GM12878 (cell line): ENCODE results near the gene HECTD2.

Experiments
- ASH2L ChIP-seq: fragments of 300-600, 200-600 bp; sonication (generic); IDR thresholded peaks from 2 replicates; pipeline ENCODE4 v1.6.1; 2017; ENCODE audit warnings: low read depth, mild to moderate bottlenecking, borderline replicate concordance
- BHLHE40 ChIP-seq, 2 experiments: fragments of 450-650 bp in 1 of 2; IDR thresholded peaks; 2 replicates each; pipeline ENCODE4 v1.6.1; 2011 to 2017; ENCODE audit warnings: low read depth in 2 of 2, borderline replicate concordance in 1 of 2, improper control_type of control experiment in 1 of 2, low read length in 1 of 2, mild to moderate bottlenecking in 1 of 2
- CHD1 ChIP-seq: IDR thresholded peaks from 2 replicates; pipeline ENCODE4 v1.6.1; 2012; ENCODE audit warnings: low read depth, low read length, improper control_type of control experiment
- ESRRA ChIP-seq: IDR thresholded peaks from 2 replicates; pipeline ENCODE4 v1.6.1; 2012; ENCODE audit warnings: mild to moderate bottlenecking, low read length, improper control_type of control experiment
- GABPA ChIP-seq: IDR thresholded peaks from 2 replicates; pipeline ENCODE4 v1.6.1; 2014; ENCODE audit warnings: antibody characterized with exemption, low read depth, mild to moderate bottlenecking, inconsistent platforms
- POLR2AphosphoS5 ChIP-seq: IDR thresholded peaks from 2 replicates; pipeline ENCODE4 v1.6.1; 2011; ENCODE audit warnings: mild to moderate bottlenecking, low read length, inconsistent platforms
- RAD51 ChIP-seq: fragments of 450-650 bp; IDR thresholded peaks from 2 replicates; pipeline ENCODE4 v1.6.1; 2016; ENCODE audit warnings: moderate library complexity, mild to moderate bottlenecking, inconsistent platforms
- SREBF2 ChIP-seq: IDR thresholded peaks from 2 replicates; pipeline ENCODE4 v1.6.1; 2012; ENCODE audit warnings: mild to moderate bottlenecking, low read length
- TF ChIP-seq, protein P1 (sequence below), 3 experiments: IDR thresholded peaks in 2 of 3; conservative IDR thresholded peaks in 1 of 3; 2 replicates each; pipeline ENCODE4 v1.5.1; 2011; ENCODE audit warnings: low read depth in 3 of 3, low read length in 3 of 3, mild to moderate bottlenecking in 3 of 3, control low read depth in 2 of 3, moderate library complexity in 2 of 3, inconsistent platforms in 1 of 3, mixed read lengths in 1 of 3; ENCODE audit not compliant: control insufficient read depth in 2 of 3, insufficient read depth in 1 of 3; ENCODE audit errors: extremely low read depth in 1 of 3
- TF ChIP-seq, protein P2 (sequence below): IDR thresholded peaks from 2 replicates; pipeline ENCODE4 v1.6.1; 2011; ENCODE audit warnings: borderline replicate concordance, low read depth, mild to moderate bottlenecking, moderate library complexity, low read length; ENCODE audit not compliant: insufficient read depth, poor library complexity, severe bottlenecking
- TF ChIP-seq, protein P3 (sequence below): IDR thresholded peaks from 2 replicates; pipeline ENCODE4 v1.6.1; 2012; ENCODE audit warnings: low read depth, low read length, improper control_type of control experiment
- TF ChIP-seq, protein P4 (sequence below): IDR thresholded peaks from 2 replicates; pipeline ENCODE4 v1.6.1; 2011; ENCODE audit warnings: low read depth, low read length, improper control_type of control experiment, borderline replicate concordance

DNA sequence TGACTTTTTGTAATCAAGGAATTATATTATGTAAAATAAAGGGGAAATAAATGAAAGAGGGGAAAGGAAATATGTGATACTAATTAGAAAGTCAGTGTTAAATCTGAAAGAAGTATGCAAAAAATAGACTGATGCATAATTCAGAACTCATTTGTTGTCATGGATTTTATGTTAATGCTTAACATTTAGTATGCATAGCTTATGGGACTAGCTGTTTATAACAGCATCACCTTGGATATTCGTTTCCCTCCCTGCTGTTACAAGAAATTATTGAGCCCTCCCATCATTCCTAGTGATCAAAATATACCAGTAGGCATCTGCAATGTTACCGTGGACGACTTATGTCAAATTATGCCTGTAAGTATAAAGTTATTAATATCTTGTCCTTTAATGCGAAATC, 85.9 kb downstream of the HECTD2 start:
- TF ChIP-seq, protein P1, sequence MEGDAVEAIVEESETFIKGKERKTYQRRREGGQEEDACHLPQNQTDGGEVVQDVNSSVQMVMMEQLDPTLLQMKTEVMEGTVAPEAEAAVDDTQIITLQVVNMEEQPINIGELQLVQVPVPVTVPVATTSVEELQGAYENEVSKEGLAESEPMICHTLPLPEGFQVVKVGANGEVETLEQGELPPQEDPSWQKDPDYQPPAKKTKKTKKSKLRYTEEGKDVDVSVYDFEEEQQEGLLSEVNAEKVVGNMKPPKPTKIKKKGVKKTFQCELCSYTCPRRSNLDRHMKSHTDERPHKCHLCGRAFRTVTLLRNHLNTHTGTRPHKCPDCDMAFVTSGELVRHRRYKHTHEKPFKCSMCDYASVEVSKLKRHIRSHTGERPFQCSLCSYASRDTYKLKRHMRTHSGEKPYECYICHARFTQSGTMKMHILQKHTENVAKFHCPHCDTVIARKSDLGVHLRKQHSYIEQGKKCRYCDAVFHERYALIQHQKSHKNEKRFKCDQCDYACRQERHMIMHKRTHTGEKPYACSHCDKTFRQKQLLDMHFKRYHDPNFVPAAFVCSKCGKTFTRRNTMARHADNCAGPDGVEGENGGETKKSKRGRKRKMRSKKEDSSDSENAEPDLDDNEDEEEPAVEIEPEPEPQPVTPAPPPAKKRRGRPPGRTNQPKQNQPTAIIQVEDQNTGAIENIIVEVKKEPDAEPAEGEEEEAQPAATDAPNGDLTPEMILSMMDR (IDR thresholded peaks at IDR 0.05 in 2 of 3, conservative IDR thresholded peaks at IDR 0.05 in 1 of 3; ENCODE audit: control insufficient read depth in 2 of 3, extremely low read depth in 1 of 3, insufficient read depth in 1 of 3, low read depth in 3 of 3, low read length in 3 of 3): no peak
- no peak for TF ChIP-seq ASH2L
- TF ChIP-seq, protein P2, sequence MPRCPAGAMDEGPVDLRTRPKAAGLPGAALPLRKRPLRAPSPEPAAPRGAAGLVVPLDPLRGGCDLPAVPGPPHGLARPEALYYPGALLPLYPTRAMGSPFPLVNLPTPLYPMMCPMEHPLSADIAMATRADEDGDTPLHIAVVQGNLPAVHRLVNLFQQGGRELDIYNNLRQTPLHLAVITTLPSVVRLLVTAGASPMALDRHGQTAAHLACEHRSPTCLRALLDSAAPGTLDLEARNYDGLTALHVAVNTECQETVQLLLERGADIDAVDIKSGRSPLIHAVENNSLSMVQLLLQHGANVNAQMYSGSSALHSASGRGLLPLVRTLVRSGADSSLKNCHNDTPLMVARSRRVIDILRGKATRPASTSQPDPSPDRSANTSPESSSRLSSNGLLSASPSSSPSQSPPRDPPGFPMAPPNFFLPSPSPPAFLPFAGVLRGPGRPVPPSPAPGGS: no peak
- no peak for TF ChIP-seq ESRRA
- TF ChIP-seq, protein P3, sequence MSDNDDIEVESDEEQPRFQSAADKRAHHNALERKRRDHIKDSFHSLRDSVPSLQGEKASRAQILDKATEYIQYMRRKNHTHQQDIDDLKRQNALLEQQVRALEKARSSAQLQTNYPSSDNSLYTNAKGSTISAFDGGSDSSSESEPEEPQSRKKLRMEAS: no peak
- TF ChIP-seq POLR2AphosphoS5: no peak
- no peak for TF ChIP-seq SREBF2
- no peak for TF ChIP-seq BHLHE40 (IDR thresholded peaks at IDR 0.05; ENCODE audit: borderline replicate concordance in 1 of 2, low read depth in 2 of 2, low read length in 1 of 2)
- TF ChIP-seq, protein P4, sequence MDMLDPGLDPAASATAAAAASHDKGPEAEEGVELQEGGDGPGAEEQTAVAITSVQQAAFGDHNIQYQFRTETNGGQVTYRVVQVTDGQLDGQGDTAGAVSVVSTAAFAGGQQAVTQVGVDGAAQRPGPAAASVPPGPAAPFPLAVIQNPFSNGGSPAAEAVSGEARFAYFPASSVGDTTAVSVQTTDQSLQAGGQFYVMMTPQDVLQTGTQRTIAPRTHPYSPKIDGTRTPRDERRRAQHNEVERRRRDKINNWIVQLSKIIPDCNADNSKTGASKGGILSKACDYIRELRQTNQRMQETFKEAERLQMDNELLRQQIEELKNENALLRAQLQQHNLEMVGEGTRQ: no peak
- TF ChIP-seq GABPA: no peak
- no peak for TF ChIP-seq RAD51
- no peak for TF ChIP-seq CHD1
